Measurements from ENCODE around the gene BBS9.

Gene BBS9

GRCh38 chr7:33346055-33346454, 216.7 kb downstream of the BBS9 start:
- H3K27me3 ChIP-seq (replicated peaks; ENCODE audit: insufficient read depth, low read length), result no peaks in the 10 kb centered on the region

GRCh38 chr7:33350577-33350976, 221.2 kb downstream of the BBS9 start:
- no peak overlapping the region for H3K27ac ChIP-seq (ENCODE audit: low read length)
- H3K36me3 ChIP-seq (replicated peaks; ENCODE audit: insufficient read depth, low read length), result no peaks in the 10 kb centered on the region
- no peak overlapping the region for H2AFZ ChIP-seq (ENCODE audit: low read length)
- no peak for DNase-seq
- H3K4me3 ChIP-seq (ENCODE audit: low read length), result no peak overlapping the region
- H3K27me3 ChIP-seq (replicated peaks; ENCODE audit: insufficient read depth, low read length), result no peaks in the 10 kb centered on the region
- H3F3A ChIP-seq (ENCODE audit: insufficient read depth, low read length), result no peaks in the 10 kb centered on the region
- no peak overlapping the region for H3K9ac ChIP-seq (ENCODE audit: low read length)
- H3K9me3 ChIP-seq (replicated peaks; ENCODE audit: insufficient read depth, low read length), result no peaks in the 10 kb centered on the region
- no peaks in the 10 kb centered on the region for H4K20me1 ChIP-seq (ENCODE audit: insufficient read depth, low read length)
- no peaks in the 10 kb centered on the region for H3K9me2 ChIP-seq (replicated peaks; ENCODE audit: insufficient read depth, low read length)
- no peaks in the 10 kb centered on the region for H3K79me2 ChIP-seq (ENCODE audit: low read length)
- no peaks in the 10 kb centered on the region for H3K4me1 ChIP-seq (ENCODE audit: low read length)
- no peak overlapping the region for H3K4me2 ChIP-seq (ENCODE audit: low read depth, low read length)
- TF ChIP-seq CTCF (IDR thresholded peaks at IDR 0.05; ENCODE audit: low read length) (no peak), EZH2 (optimal IDR thresholded peaks at IDR 0.05; ENCODE audit: low read depth, low read length) (no peak), EZH2phosphoT487 (IDR thresholded peaks at IDR 0.05; ENCODE audit: low read length) (no peak)

More at GRCh38 chr7:33346055-33346454, 216.7 kb downstream of the BBS9 start:
- Histone ChIP-seq H4K20me1 (ENCODE audit: insufficient read depth, low read length) (no peaks in the 10 kb centered on the region), H2AFZ (ENCODE audit: low read length) (no peak overlapping the region), H3K9ac (ENCODE audit: low read length) (no peak overlapping the region), H3K9me3 (replicated peaks; ENCODE audit: insufficient read depth, low read length) (no peaks in the 10 kb centered on the region), H3K9me2 (replicated peaks; ENCODE audit: insufficient read depth, low read length) (no peaks in the 10 kb centered on the region), H3F3A (ENCODE audit: insufficient read depth, low read length) (no peaks in the 10 kb centered on the region), H3K79me2 (ENCODE audit: low read length) (no peaks in the 10 kb centered on the region), H3K36me3 (replicated peaks; ENCODE audit: insufficient read depth, low read length) (no peaks in the 10 kb centered on the region), H3K27ac (ENCODE audit: low read length) (no peak overlapping the region), H3K4me3 (ENCODE audit: low read length) (no peak overlapping the region), H3K4me2 (ENCODE audit: low read depth, low read length) (no peak overlapping the region), H3K4me1 (ENCODE audit: low read length) (peaks cover 9% of the 10 kb centered on the region)
- TF ChIP-seq CTCF (IDR thresholded peaks at IDR 0.05; ENCODE audit: low read length) (no peak), EZH2 (optimal IDR thresholded peaks at IDR 0.05; ENCODE audit: low read depth, low read length) (no peak), EZH2phosphoT487 (IDR thresholded peaks at IDR 0.05; ENCODE audit: low read length) (no peak)
- DNase-seq, result no peak

- Histone ChIP-seq H3K9me3 (replicated peaks; ENCODE audit: insufficient read depth, low read length) (no peaks in the 10 kb centered on the region), H3K9ac (ENCODE audit: low read length) (no peak overlapping the region), H3K36me3 (replicated peaks; ENCODE audit: insufficient read depth, low read length) (no peaks in the 10 kb centered on the region), H3K79me2 (ENCODE audit: low read length) (no peaks in the 10 kb centered on the region), H4K20me1 (ENCODE audit: insufficient read depth, low read length) (no peaks in the 10 kb centered on the region), H3K4me2 (ENCODE audit: low read depth, low read length) (no peak overlapping the region), H3K4me1 (ENCODE audit: low read length) (no peaks in the 10 kb centered on the region), H3K4me3 (ENCODE audit: low read length) (no peak overlapping the region), H3K9me2 (replicated peaks; ENCODE audit: insufficient read depth, low read length) (no peaks in the 10 kb centered on the region), H3K27me3 (replicated peaks; ENCODE audit: insufficient read depth, low read length) (no peaks in the 10 kb centered on the region), H2AFZ (ENCODE audit: low read length) (no peak overlapping the region), H3F3A (ENCODE audit: insufficient read depth, low read length) (no peaks in the 10 kb centered on the region), H3K27ac (ENCODE audit: low read length) (no peak overlapping the region)
- TF ChIP-seq EZH2phosphoT487 (IDR thresholded peaks at IDR 0.05; ENCODE audit: low read length), result no peak
- no peak for TF ChIP-seq EZH2 (optimal IDR thresholded peaks at IDR 0.05; ENCODE audit: low read depth, low read length)
- no peak for TF ChIP-seq CTCF (IDR thresholded peaks at IDR 0.05; ENCODE audit: low read length)
- no peak for DNase-seq
Measured at GRCh38 chr7:33351709-33352108, 222.3 kb downstream of the BBS9 start.
